Fibroblast of lung (primary cell): Measurements from ENCODE around the gene HNRNPLL. TPM values are rescaled to one million over a fixed set of nuclear protein-coding genes. Genes with fewer than 3 reads are reported as not detected.

ENCODE experiments used
- polyA plus RNA-seq, 2 donors: library from polyadenylated mRNA; depleted of rRNA in 1 of 2; stranded (reverse) in 1 of 2; unstranded in 1 of 2; fragments of >200 nt; gene quantifications; 2 replicates each; pipeline ENCODE4 v1.2.1, GENCODE V29; 2011 to 2012; ENCODE audit warnings: missing spikeins in 1 of 2
- total RNA-seq: library from RNA; depleted of rRNA; stranded (reverse); fragments of >200 nt; gene quantifications from 2 replicates; pipeline ENCODE4 v1.2.1, GENCODE V29; 2014

Gene HNRNPLL
- total and polyA plus RNA-seq, 2 donors (not counting 1 experiment from before 2014, with no cell fraction given), result 36.4 to 51.4 TPM

Other genes starting within 250 kb of the HNRNPLL start
- 62.1 and 70.7 TPM in 2 replicates for gene ATL2, start 225.7 kb downstream of the HNRNPLL start, total RNA-seq
- 24.4 and 26.5 TPM in 2 replicates for gene ATL2, start 225.7 kb downstream of the HNRNPLL start, polyA plus RNA-seq
- 39.5 and 51.4 TPM in 2 replicates for gene GALM, start 63.2 kb upstream of the HNRNPLL start, total RNA-seq
- gene GALM, start 63.2 kb upstream of the HNRNPLL start, polyA plus RNA-seq, result 14.7 and 28.4 TPM in 2 replicates
- gene SRSF7, start 148.4 kb upstream of the HNRNPLL start, total RNA-seq, result 69.9 and 118 TPM in 2 replicates
- 193 and 301 TPM in 2 replicates for gene SRSF7, start 148.4 kb upstream of the HNRNPLL start, polyA plus RNA-seq
- 15.0 and 18.7 TPM in 2 replicates for gene GEMIN6, start 175.3 kb upstream of the HNRNPLL start, total RNA-seq
- gene GEMIN6, start 175.3 kb upstream of the HNRNPLL start, polyA plus RNA-seq, result 8.2 and 12.3 TPM in 2 replicates